NCI-H2029 treated with DMSO at 0.1 percent for 48 hours (cell line): Measurements from ENCODE around the gene NFIX.

ENCODE experiments used
- DNase-seq: peaks from one replicate; lab custom pipeline; 2025; lab: John Stamatoyannopoulos, UW

The NFIX gene

GRCh38 chr19:12990853-12991252 lies 4.4 kb upstream of the NFIX start:
- no peak for DNase-seq

DNA sequence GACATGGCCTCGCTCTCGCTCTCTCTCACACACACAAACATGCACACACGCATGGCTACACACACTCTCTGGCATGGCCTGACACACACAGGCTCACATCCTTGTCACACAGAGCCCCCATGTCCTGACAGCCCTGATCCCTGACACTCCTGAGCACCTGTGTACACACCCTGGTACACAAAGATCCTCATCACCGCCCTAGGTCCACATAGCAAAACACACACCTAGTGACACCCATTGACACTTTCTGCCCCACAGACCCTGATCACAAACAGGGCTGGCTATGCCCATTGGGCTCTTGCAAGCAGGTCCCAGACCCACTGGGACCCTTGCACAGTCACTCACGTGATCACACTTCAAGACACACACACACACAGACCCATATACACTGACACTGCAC lies 4.0 kb upstream of the NFIX start:
- no peak for DNase-seq

- DNase-seq: no peak
Observed at GRCh38 chr19:12992729-12993128, 2.5 kb upstream of the NFIX start.

- DNase-seq: no peak
Observed at GRCh38 chr19:12993562-12993961, 1.7 kb upstream of the NFIX start.

GRCh38 chr19:12995596-12996405 lies 526 bp downstream of the NFIX start:
- DNase-seq: no peak

GRCh38 chr19:12996406-12997094 lies 1.3 kb downstream of the NFIX start:
- DNase-seq: no peak

DNA sequence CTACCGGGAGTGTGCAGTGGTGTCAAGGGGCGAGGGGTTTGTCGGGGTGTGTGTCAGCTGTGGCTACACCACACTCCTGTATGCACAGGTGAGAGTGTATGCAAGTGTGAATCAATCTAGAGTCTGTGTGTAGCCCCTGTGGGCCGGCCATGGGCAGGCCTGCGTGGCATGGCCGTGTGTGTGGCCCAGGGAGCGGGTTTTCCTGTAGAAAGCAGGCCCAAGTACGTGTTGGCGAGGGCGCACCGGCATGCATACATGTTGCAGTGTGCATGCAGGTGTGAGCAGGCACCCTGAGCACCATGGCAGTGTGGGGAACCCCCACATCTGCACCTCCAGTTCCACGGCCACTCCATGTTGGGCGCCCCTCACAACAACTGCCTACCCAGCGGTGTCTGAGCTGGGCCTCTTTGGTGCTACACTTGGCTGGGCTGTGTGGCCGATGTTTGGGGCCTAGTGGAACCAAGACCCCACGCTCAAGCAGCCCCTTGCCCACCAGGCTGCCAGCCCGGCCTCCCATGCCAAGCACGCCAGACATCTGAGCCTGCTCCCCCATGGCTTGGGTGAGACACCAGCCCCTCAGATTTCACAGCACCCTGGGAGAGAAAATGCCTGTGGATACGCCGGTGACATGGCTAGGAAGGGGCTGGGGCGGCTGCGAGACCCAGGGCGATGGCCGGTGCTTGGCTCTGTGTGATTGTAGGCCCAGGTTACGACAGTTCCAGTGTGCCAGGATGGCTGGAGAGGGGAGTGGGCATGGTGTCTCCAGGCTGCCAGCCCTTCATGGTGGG lies 2.1 kb downstream of the NFIX start:
- DNase-seq: no peak

DNA sequence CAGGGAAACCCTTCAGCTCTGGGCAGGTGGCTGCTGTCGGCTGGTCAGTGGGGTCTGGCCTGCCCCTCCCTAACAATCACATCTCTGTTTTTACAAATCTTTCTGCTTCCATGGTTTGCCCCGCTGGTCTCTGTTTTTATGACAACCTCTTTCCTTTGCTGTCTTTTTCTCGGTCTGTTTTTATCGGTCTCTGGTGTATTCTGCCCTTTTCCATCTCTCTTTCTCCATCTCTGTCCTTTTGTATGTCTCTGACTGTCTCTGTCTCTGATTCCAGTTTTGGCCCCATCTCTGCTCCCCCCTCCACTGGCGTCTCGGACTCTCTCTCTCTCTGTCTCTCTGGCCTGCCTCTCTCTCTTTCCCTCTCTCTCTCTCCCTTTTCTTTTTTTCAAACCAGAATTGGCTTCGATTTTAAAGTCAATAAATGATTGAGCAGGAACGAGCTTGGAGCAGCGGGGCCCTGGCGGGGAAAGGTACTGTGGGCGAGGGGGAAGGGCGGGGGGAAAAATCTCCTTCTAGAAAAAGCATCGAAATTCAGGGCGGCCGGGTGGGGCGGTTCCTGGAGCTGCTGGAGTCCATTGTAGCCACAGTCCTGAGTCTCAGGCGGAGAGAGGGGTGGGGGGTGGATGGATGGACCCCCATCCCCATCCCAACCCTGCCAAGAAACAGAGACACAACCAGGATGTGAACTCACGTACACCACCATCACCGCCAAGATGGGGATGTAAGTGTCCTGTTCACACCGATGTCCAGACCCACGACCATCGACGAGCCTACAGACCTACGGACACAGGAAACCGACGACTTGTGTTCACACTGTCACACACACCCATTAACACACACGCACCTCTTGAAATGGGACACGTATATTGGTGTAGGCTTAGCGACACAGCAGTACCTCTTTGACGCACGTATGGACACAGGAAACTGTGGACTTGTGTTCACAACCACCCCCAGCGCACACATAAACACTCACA lies 3.0 kb downstream of the NFIX start:
- DNase-seq: no peak

GRCh38 chr19:13001166-13001501 lies 5.9 kb downstream of the NFIX start:
- no peak for DNase-seq

DNA sequence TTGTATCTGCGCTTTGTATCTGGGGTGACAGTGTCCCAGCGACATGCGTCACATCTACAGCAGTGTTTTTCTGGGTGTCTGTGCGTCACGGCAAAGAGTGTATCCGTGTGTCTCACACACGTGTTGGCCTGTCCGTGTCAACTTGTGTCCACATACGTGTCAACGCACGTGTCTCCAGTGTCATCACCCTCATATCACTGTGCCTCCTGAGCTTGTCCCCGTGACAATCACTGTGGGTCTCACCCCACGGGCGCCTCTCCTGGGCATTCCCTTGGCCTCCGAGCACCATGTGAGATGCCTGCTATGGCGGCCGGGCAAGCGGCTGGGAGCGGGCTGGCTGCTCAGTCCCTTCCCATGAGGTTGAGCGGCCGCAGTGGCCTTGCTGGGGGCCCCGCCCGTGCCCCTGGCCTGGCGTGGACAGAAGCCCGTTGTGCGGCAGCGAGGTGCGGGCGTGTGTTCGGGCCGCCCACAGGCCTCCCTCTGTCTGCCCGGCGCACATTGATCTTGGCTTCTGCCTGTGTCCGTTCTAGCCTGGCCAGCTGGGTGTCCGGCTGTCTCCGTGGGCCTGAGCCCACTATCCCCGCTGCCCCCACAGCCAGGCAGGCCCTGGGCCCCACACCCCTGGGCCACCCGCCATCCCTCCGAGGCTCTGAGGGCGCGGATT lies 6.4 kb downstream of the NFIX start:
- no peak for DNase-seq

DNA sequence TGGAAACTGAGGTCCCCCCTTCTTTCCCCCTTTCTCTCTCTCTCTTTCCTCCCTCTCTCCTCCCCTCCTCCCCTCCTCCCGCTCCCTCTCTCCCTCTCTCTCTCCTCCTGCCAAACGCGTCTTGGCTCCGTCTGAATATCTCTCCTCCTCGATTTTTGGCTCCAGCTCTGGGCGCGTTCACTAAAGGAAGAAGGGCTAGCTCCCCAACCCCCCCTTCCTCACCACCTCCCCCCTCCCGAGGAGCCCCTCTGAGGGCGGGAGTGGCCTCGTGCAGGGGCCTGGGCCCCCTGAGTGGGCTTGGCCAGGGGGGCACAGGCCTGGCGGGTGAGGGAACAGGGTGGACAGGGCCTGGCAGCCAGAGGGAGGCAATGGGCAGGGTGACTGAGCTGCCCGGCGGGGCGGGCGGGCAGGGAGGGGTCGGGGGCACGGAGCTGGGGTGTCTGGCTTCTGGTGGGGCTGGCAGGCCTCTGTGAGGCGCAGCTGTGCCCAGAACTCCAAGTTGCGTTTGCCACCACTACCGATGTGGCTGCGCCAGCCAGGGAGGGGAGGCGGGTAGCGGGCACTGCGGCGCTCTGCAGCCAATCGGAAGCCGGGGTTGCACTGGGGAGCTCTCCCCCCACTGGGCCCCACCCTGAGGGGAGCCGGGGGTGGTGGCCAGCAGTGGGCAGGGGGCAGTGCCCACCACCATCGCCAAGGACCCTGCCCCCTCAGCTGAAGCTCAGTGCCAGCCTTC lies 7.1 kb downstream of the NFIX start:
- DNase-seq: no peak

DNA sequence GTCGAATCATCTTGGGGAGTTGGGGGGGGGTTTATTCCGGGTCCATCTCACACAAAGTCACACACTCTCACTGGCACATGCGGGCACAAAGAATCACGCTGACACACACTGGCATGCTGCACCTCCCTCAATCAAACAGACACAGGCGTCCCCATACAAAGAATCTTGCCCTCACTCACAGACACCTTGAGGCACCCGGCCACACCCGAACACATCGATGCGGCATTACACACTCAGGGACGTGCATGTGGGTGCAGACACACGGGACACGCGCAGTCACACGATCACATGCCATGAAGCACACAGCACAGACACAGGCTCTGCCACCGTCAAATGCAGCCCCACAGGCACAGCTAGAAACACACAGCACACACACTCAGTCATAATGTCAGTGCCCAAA lies 7.8 kb downstream of the NFIX start:
- no peak for DNase-seq

- DNase-seq: no peak
Observed at GRCh38 chr19:13004273-13004672, 9.0 kb downstream of the NFIX start.

DNA sequence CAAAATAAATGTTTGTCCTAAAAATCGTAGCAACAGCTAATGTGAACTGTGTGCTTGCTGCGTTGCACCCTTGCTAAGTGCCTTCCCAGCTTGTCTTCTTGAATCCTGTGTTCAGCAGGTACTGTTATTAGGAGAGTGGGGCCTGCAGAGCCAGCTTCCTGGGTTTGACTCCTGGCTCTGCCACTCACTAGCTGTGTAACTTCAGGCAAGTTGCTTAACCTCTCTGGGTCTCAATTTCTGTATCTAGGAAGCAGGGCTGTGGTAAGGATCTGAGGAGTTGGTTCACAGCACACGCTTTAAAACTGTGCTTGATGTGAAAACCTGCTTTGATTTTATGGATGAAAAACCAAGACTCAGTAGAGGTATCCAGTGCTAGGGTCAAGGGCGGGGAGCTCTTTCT lies 10.0 kb downstream of the NFIX start:
- DNase-seq: no peak

DNA sequence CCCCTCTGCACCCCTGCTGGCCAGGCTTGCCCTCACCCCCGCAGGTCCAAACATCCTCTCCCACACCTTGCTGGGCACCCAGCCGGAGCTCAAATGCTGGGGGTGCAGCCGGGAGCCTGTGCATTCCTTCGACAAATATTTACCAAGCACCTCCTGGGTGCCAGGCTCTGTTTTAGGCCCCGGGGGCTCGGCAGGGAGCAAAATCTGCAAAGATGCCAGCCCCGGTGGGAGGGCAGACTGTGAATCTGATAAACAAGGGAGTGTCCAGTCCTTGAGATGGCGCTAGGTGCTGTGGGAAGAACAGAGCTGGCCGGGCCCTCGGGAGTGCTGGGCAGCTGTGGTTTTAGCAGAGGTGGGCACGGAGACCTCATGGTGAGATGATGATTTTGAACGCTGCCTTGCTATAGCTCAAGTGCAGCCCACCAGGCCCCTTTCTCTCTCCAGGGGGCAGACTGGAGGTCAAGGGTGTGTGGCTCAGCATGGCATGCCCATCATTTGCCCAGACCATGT lies 10.6 kb downstream of the NFIX start:
- DNase-seq: no peak

DNA sequence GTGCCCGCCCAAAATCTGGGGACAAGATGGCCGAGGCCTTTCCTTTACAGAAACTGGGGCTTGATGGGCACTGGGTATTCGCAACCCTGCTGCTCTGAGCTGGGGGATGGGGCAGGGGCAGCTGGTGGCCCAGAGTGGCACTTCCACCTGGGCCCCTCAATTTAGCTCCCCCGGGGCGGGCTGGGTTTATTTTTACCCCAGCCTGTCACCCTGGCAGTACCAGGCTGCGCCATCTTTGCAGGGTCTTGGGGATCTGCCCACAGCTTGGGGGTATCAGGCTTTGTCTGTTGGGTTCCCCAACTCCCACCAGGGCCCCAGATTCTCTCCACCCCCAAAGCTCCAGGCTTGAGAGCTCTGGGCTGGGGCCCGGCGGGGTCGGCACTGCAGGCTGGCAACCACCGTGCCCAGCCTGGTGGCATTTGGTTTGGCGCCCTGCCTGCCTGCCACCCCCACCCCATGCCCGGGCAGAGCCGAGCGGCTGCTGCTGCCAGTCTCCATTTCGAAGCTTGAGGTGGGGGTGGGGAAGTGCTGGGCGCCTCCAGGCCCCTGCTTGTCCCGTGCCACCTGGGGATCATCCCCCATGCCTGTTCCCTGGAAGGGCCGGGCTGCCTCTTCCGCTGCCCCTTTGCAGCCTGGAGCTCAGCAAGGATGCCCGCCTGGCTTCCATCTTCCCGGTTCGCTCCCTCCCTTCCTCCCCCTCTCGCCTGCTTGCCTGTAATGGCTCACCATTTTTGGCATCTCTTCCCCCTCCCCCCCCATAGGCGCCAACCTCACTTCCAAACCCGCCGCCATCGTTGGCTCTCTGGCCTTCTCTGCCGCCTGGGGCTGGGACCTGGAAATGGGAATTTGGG lies 11.4 kb downstream of the NFIX start:
- DNase-seq: no peak

- DNase-seq: no peak
Observed at GRCh38 chr19:13007292-13008045, 12.2 kb downstream of the NFIX start.

DNA sequence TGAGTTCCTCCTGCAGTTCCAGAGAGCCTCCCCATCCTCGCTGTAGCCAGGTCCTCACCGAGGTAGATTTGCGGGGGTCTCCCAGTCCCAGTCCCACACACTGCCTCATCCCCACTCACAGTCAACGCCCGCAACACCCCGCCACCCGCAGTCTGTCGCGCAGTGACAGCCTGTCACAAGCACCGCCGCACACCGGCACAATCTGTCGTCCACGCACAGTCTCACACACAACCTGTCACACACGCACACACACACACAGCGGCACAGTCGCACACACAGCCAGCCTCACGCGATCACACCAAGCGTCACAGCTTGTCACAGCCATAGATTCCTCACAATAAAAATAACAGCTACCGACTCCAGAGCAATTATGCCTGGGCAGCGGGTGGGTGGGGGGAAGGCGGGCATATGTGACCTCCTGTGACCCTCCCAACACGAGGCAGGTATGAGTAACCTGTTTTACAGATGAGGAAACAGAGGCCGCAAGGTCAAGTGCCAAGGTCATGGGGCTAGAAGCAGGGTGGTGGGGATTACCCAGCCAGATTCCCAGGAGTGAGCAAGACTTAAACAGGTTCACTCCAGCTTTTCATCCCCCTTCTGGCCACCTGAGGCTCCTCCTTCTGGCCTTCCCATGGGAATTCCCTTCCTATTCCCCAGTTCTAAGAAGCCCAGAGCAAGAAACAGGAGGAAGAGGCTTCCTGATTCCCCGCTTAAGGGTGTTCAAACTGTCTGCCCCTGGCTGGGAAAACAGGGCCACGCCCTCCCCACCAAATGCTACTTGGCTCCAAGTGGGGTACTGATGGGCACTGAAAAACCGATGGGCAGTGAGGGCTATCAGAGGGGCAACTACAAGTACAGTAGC lies 13.9 kb downstream of the NFIX start:
- DNase-seq: no peak
